GM21528 (cell line): ENCODE results near the gene MYL1.

Source experiments
- ATAC-seq: cut with Tn5 transposase; IDR thresholded peaks from one replicate; pipeline ENCODE4 v1.9.1; 2021; ENCODE audit warnings: mild to moderate bottlenecking, moderate library complexity; ENCODE audit not compliant: unreplicated experiment, low FRiP score

MYL1 gene

DNA sequence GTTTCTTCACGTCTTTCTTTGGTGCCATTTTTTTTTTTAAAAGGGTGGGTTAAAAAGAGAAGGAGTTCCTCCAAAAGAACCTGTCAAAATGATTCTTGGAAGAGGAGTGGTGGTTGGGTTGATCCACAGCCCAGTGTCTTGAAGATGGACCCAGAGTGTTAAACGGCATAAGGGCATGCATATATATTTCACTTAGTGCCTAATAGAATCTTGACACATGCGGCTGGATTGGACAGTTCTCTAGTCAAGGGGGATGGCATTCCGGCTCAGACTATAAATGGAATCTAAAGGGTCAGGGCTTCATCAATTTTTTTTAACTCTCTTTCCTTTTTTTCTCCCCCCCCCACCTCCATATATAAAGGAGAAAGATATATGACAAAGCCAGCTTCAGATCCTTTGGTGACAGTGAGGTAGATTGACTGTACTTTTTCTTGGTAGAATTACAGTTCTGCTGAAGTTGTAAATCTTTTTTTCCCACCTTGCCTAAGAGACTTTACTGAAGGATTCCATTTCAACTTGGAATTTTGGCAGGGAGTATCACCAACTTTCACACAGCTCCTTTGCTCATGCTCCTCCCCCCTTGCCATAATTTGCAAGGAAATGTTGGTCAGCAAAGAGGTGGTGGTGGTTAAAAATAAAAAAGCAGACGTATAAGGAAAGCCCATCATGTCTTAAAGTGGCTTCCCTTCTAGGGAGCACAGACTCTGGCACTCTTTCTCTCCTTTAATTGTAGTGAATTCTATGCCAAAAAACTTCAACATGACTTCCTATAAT lies at the start of gene MYL1:
Gene MYL1 (minus strand): TSS at position 160 of the 774 bp plus-strand sequence. CDS start 132 bp downstream, at position 28.
- no peak for ATAC-seq

DNA sequence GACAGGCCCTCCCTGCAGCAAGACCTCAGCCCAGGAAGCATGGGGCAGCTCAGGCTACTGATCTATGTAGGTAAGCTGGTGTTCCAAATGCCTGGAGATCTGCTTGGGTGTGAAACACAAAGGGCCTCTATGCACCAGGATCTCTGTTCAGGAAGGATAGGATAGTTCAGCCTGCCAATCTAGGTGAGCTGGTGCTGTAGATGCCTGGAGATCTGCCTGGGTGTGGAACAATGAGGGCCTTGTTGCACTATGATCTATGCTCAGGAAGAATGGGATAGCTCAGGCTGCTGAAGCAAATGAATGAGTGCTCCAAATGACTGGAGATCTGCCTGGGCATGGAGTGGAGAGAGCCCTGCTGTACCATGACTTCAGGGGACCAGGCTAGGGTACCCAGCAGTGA lies 48.9 kb upstream of the MYL1 start:
- no peak for ATAC-seq

DNA sequence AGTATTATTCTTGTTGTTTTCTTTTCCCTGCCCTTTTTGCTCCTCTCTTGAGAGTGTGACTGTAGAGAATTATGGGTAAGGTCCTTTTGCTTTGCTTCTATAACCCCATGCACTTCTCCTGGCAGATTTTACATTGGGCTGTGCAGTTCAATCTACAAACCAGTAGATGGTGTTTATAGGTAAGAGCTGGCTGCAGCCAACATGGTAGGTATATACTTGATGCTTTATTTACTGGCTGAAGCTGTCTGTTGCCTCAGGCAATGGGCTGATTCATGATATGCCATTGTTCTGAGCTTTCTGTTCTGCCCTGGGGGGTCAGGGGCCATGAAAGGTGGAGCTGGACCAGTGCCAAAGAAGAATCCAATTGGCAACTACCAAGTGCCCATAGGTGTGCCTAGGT lies 48.3 kb upstream of the MYL1 start:
- no peak for ATAC-seq

DNA sequence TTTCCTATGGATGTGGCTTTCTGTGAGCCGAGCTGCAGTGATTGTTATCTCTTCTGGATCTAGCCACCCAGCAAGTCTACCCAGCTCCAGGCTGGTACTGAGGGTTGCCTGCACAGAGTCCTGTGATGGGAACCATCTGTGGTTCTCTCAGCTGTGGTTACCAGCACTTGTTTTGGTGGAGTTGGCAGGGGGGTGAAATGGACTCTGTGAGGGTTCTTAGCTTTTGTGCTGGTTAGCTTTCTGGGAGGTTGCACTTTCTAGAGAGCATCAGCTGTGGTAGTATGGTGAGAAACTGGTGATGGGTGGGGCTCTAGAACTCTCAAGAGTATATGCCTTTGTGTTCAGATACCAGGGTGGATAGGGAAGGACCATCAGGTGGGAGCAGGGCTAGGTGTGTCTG lies 45.4 kb upstream of the MYL1 start:
- ATAC-seq = no peak

DNA sequence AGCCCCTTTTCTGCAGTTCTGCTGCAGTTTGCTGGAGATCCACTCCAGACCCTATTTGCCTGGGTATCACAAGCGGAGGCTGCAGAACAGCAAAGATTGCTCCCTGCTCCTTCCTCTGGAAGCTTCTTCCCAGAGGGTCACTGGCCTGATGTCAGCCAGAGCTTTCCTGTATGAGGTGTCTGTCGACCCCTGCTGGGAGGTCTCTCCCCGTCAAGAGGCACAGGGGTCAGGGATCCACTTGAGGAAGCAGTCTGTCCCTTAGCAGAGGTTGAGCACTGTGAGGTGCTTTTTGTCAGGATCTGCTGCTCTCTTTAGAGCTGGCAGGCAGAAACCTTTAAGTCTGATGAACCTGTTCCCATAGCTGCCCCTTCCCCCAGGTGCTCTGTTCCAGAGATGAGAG lies 42.0 kb upstream of the MYL1 start:
- no peak for ATAC-seq

DNA sequence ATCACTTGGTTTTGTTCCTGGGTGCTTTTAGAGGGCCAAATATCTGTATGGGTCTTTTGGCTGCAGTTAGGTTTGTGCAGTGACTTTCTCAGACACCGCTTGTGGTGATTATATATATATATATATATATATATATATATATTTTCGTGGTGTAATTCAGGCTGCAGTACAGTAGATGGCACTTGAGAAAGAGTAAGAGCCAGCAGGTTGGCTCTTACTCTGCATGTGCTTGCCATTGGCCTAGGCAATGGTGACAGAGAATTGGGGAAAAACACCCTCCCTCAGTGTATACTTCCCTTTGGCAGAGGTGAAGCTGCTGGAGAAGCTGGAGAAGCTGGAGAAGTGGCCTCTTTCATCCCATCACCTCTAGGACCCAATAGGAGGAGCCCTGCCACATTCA lies 22.2 kb upstream of the MYL1 start:
- ATAC-seq = no peak

DNA sequence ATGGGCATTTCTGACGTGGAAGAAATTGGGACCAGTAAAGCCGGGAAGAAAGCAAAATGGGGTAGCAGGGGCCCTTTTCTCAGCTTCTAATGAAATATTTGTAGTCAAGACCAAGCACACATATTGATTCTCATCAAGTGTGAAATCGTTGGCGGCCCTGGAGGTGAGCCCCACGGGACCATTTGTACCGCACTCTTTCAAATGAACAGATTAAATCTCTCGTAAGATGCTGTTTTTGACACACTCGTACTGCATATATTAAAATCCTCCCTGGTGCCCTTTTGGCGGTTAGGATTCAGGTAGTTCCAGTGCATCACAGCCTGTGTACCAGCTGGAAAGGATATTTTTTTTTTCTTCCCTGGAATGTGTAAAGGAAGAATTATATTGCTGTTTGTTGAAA lies 9.9 kb upstream of the MYL1 start:
- no peak for ATAC-seq

DNA sequence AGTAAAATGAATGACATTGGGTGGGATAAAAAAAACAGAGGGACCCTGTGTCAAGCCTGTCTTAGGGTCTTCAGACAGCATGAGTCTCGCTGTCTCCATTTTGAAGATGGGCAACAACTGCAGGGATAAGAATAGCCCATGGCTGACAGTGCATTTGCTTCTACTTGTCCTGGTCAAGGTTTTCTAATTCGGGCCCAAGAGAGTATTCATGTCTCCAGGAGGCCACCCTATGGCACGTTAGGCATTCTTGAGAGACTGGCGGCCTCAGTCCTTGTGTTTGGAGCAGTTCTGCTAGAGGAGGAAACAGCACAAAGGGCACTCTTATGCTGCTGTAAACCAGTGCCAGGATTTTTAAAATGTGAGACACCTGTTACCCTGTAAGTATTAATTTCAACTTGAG lies 9.5 kb upstream of the MYL1 start:
- no peak for ATAC-seq

DNA sequence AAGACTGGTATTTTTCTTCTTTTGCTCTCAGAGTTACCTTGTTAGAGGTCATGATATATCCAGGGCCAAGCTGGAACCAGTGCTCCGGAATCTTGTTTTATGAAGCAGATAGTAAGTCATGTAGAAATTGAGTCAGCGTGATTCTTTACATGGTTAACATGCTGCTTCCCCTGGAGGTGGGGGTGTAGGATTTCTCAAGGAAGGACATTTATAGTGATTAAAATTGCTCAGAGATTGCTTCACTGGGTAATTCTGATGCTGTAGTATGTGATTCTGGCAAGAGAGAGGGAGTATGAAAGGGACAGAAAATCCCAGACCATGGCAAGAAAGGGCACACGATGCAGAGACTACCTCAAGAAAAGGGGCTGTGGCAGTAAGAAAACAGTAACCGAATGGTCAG lies 8.0 kb upstream of the MYL1 start:
- ATAC-seq = no peak

DNA sequence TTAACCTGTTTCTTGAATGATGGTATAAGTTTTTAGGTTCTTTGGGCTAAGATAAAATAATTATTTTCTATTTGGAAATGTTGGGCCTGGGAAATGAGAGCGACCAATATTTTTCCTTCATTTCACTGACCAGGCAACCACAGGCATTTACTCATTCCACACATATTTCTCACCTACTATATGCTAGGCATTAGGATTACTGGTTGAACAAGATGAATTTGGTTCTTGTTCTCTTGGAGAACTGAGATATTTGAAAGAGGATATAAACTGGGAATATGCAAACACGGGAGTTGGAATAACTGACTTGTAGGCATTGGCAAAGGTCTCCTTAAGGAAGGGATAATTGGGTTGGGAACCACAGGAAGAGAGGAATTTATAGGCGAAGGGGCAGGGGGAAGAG lies 3.9 kb upstream of the MYL1 start:
- ATAC-seq = no peak

DNA sequence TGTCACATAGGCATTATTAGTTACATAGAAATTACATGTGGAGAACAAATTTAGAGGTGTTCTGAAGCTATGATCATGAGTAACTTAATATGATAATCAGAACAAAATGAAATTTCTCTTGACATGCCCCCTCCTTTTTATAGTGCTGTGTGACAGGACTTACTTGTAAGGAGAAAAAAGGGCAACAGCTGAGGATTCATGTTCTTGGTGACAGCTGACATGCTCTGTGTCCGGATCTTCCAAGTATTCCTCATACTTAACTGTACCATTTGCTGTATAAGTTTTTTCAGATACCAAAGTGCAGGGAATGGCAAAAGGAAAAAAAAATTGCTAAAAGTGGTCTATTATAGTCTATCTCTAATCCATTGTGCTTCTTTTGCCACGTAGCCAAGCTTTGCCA lies 3.5 kb upstream of the MYL1 start:
- no peak for ATAC-seq

DNA sequence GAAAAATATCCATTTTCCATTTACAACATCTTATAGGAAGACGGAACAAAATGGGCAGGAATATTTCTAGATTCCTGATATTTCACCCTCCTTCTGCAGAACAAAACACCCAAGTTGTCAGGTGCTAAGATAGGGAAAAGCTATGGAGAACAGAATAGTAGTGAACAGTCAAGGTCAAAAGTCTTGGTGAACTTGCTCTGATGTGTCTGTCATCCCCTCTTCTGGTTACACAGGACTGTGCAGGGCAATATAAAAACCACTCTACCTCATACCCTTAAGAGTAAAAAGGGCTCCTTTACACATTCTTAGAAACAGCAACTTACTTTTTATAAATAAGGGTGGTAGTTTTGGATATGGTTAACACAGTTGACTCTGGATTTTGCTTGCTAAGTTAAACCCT lies 4.4 kb downstream of the MYL1 start:
- ATAC-seq = no peak

DNA sequence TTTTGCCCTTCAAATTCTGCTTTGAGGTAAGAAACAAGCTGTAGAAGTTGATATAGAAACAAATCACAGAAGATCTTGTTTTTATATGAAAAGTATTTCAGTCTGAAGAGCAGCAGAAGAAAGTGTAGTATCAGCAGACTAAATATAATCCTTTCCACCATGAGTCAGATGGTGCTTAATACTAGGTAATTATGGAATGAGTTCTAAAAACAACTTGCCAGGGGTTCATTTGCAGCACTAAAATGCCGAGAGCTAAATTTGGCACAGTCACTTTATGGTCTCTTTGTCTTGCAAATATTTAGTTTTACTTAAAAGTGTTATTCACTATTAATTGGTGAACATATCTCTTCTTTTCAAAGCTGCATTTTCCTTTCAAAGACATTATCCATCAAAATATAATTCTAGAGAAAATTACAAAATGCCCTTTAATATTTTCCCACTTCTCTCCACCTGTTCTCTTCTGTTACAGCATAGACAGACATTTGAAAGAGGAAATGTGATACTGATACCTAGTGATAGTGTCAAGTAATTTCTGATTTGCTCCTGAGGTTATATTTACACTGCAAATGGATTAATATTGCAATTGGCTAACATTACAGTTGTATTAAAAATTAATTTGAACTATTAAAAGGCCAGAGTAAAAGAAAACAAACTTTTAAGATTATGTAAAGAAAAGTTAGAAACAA lies 5.3 kb downstream of the MYL1 start:
- ATAC-seq = no peak

DNA sequence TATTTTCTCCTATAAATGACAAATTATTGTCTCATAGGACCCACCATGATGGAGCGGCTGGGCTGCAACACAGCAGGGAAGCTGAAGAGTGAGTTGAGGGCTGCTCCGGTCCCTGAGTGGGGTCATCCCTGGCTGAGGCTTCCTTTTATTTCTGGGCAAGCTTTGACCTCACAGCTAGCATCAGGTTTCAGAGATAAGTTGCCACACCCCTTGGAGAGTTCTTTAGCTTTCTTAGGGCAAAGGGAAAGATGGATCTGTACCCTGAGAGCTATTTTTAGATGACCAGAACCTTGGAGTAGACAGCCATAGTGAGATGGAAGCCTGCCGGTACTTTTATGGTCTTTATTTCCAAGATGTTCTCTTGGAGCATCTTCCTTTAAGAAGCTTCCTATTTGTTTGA lies 11.5 kb downstream of the MYL1 start:
- ATAC-seq = no peak

DNA sequence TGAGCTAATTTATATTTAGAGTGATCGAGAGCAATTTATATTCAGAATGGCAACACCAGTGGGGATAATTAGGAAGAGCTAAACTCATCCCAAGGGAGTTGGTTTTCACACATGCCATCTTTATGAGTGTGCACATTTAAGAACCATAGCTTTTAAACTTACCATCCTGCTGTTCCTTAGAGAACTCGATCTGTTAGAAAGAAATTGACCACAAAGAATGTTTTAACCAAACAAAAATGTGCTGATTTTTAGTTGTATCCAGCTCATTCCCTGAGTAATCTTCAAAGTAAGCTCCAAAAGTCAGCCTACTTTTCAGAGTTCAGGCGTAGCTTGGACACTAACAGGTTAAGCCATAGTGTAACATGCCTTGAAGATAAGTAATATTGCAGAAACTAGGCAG lies 12.6 kb downstream of the MYL1 start:
- no peak for ATAC-seq

DNA sequence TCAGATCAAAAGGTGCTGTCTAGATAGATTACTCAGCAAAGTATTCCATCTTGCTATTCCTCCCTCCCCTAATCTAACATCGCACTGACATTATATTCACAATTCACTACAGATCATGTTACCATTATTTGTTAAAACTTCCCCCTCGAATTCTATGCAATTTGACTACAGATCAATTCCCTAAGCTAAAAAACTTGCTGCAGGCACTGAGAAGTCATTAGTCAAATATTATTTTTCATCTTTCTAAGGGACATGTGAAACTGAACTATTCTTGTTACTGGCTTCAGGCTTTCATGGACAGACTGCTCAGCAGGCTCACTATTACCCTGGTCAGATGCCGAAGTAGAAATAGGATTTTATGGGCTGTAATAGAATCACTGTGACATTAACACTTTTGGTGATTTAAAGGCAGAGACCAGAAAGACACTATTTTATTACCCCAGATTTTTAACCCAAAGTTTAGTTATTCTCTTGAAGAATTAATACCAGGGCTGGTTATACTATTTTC lies 15.1 kb downstream of the MYL1 start:
- no peak for ATAC-seq

DNA sequence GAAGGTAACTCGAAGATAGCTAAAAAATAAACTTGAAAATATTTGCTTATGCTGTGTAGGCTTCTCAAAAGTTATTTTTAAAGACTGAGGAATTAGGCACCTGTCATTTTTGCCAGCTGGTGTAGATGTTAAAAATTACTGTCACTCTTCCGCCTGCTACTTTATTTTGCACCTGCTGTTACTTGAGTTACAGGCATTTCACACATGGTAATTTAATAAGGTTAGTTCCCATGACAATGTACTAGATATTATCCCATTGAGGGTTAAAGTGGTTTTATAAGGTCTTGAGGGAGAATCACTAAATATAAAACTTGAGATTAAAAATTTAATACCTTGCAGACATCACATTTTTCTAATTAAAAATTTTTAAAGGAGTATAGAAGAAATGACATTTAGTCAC lies 26.6 kb downstream of the MYL1 start:
- ATAC-seq = no peak

DNA sequence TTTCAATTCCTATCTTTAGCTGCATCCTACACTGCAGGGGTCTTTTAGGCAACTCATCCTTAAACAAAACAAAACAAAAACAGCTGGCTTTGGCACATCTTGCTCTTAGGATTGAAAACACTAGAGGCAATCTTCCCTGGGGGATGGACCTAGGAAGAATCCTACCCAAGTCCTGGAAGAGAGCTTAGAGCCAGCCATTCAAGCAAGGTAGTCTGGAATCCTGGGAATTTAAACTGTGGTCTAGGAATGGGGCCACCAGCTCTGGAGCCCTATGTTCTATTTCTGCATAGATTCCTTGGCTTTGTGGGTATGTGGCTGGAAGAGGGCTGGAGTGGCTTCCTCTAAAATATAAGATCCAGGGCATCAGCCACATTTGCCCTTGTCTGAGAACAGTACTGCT lies 27.7 kb downstream of the MYL1 start:
- ATAC-seq = no peak

DNA sequence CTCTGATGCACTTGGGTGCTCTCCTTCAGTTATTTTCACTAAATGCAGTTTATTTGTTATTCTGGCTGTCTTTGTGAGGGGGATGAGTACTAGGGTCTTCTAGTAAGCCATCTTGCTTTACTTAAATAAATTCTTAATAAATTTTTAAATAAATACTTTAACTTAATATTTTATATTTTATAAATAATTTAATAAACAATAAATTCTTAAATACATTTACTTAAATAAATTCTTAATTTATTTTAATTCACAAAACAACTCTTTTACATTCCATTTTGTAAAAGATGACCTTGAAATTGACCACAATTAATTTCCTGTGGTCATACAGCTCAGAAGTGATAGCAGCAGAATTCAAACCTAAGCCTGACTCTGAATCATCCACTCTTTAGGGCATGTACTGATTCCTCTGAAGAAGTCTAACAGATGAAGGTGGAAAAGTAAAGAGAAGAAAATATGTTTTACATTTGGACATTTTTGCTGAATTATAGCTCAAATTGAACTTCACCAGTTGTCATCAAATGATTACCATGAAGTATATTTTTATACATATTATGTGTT lies 28.8 kb downstream of the MYL1 start:
- no peak for ATAC-seq

DNA sequence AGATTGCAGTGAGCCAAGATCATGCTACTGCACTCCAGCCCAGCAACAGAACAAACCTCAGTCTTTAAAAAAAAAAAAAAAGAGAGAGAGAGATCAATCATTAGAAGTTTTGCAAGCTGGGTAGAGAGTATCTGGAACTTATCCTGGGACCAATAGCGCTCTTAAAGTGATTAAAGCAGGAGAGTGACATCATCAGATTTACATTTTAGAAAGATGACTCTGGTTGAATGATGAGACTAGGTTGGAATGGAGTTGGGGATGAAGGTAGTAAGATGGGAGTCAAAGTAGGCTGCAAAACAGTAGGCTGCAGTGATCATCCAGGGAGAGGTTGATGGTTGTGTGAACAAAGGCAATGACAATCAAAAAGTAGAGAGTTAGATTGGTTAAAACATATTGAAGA lies 37.8 kb downstream of the MYL1 start:
- ATAC-seq = no peak

DNA sequence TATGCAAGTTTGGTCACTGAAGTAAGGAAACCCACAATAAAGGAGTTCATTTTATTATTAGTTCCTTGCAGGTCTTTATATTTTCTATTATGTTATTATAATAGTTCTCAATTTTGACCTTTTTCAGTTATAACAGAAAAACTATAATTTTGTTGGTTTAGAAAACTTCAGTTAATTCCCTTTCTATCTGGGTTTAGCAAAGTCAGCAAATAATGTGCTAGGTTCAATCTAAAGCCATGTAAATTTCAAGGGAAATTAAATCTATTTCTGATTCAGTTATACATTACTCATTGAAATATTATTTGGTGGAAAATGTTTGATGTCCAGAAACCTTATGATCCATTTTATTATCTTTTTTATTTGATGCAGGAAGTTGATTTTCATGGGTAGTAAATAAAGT lies 43.7 kb downstream of the MYL1 start:
- no peak for ATAC-seq

DNA sequence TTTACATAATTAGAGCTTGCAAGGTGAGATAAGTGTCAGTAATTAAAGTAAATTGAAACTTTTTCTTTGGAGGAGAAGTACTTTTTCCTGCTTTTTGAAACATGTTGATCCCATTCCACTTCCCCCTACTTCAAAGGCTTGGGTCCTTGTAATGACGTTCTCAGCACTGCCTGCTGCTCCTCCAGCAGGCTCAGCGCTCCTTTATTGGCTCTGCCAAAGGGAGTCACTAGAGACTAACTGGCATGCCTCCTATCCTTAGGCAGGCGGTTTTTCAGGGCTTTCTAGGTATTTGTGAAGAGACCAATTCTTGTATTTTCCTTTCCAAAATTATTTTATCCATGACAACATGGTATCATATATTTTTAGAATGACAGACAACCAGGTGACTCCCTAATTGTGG lies 45.8 kb downstream of the MYL1 start:
- no peak for ATAC-seq
